WTC11 (cell line): ENCODE results near the gene PACSIN1. TPM values are rescaled to one million over a fixed set of nuclear protein-coding genes. Genes with fewer than 3 reads are reported as not detected.

ENCODE experiments used
- ATAC-seq: fragments of 200-7000 bp; cut with Tn5 transposase; 2 replicates; pipeline ENCODE4 v1.10.0; 2021; ENCODE audit warnings: mild to moderate bottlenecking, moderate library complexity
- CTCF ChIA-PET: fragments of 300-600 bp; sonication (Branson Sonifier 250); formaldehyde crosslinking; loops from one replicate; lab custom pipeline; 2021; ENCODE audit warnings: antibody characterized with exemption; lab: Charles Lee
- POLR2A ChIA-PET: fragments of 350-600 bp; sonication (Branson Sonifier 250); formaldehyde crosslinking; loops from one replicate; lab custom pipeline; 2021; ENCODE audit warnings: antibody characterized with exemption; lab: Charles Lee
- DNase-seq: peaks from one replicate; pipeline ENCODE4 v3.0.0; 2021; ENCODE audit warnings: low spot score
- H3K27ac Mint-ChIP-seq: 2 replicates; pipeline ENCODE4 v1.8.0; 2021; ENCODE audit warnings: mixed read lengths
- H3K27me3 Mint-ChIP-seq: 2 replicates; pipeline ENCODE4 v1.8.0; 2021; ENCODE audit warnings: low read depth, mild to moderate bottlenecking, moderate library complexity, mixed read lengths
- H3K36me3 Mint-ChIP-seq: 2 replicates; pipeline ENCODE4 v1.8.0; 2021; ENCODE audit warnings: mixed read lengths
- H3K4me1 Mint-ChIP-seq: 2 replicates; pipeline ENCODE4 v1.8.0; 2022; ENCODE audit warnings: mixed read lengths
- H3K4me3 Mint-ChIP-seq: 2 replicates; pipeline ENCODE4 v1.8.0; 2021; ENCODE audit warnings: mild to moderate bottlenecking, moderate library complexity, mixed read lengths
- H3K9me3 Mint-ChIP-seq: 2 replicates; pipeline ENCODE4 v1.8.0; 2021; ENCODE audit warnings: mixed read lengths
- CBFB ChIP-seq: sonication (generic); formaldehyde crosslinking; IDR thresholded peaks from 2 replicates; pipeline ENCODE4 v1.8.1; 2022; ENCODE audit warnings: mild to moderate bottlenecking, low read depth, missing genetic modification reagents
- ERG ChIP-seq: fragments of 250-450 bp; sonication (Bioruptor Pico); IDR thresholded peaks from 2 replicates; pipeline ENCODE4 v1.8.0; 2021; ENCODE audit warnings: mild to moderate bottlenecking
- FOXP4 ChIP-seq: sonication (generic); formaldehyde crosslinking; IDR thresholded peaks from 2 replicates; pipeline ENCODE4 v1.8.0; 2022; ENCODE audit warnings: mild to moderate bottlenecking, missing genetic modification reagents
- GTF2I ChIP-seq: fragments of 250-450 bp; sonication (Bioruptor Pico); conservative IDR thresholded peaks from 2 replicates; pipeline ENCODE4 v1.4.0; 2021; ENCODE audit warnings: mild to moderate bottlenecking
- MAX ChIP-seq: sonication (generic); formaldehyde crosslinking; IDR thresholded peaks from 2 replicates; pipeline ENCODE4 v1.8.0; 2022; ENCODE audit warnings: mild to moderate bottlenecking, missing genetic modification reagents
- NFYB ChIP-seq: sonication (generic); formaldehyde crosslinking; conservative IDR thresholded peaks from 2 replicates; pipeline ENCODE4 v1.8.0; 2022; ENCODE audit warnings: low read depth, missing genetic modification reagents
- PRDM15 ChIP-seq: sonication (generic); formaldehyde crosslinking; IDR thresholded peaks from 2 replicates; pipeline ENCODE4 v1.8.0; 2022; ENCODE audit warnings: missing genetic modification reagents
- PRRX2 ChIP-seq: fragments of 250-450 bp; sonication (Bioruptor Pico); IDR thresholded peaks from 2 replicates; pipeline ENCODE4 v1.8.0; 2021; ENCODE audit warnings: mild to moderate bottlenecking
- RELA ChIP-seq: sonication (generic); formaldehyde crosslinking; IDR thresholded peaks from 2 replicates; pipeline ENCODE4 v1.8.1; 2022; ENCODE audit warnings: missing genetic modification reagents, mild to moderate bottlenecking, borderline replicate concordance
- RORB ChIP-seq: fragments of 250-450 bp; sonication (Bioruptor Pico); IDR thresholded peaks from 2 replicates; pipeline ENCODE4 v1.9.0; 2021; ENCODE audit warnings: mild to moderate bottlenecking
- USF1 ChIP-seq: sonication (generic); formaldehyde crosslinking; IDR thresholded peaks from 2 replicates; pipeline ENCODE4 v1.8.0; 2022; ENCODE audit warnings: mild to moderate bottlenecking, missing genetic modification reagents
- USF2 ChIP-seq: sonication (generic); formaldehyde crosslinking; IDR thresholded peaks from 2 replicates; pipeline ENCODE4 v1.8.1; 2023; ENCODE audit warnings: mild to moderate bottlenecking, missing genetic modification reagents, moderate library complexity
- ZNF232 ChIP-seq: sonication (generic); formaldehyde crosslinking; IDR thresholded peaks from 2 replicates; pipeline ENCODE4 v1.8.0; 2022; ENCODE audit warnings: mild to moderate bottlenecking, missing genetic modification reagents
- ZNF532 ChIP-seq: fragments of 250-450 bp; sonication (Bioruptor Pico); IDR thresholded peaks from 2 replicates; pipeline ENCODE4 v1.9.0; 2021; ENCODE audit warnings: mild to moderate bottlenecking, borderline replicate concordance
- ZSCAN18 ChIP-seq: fragments of 250-450 bp; sonication (Bioruptor Pico); IDR thresholded peaks from 2 replicates; pipeline ENCODE4 v2.1.2; 2022; ENCODE audit warnings: mild to moderate bottlenecking, moderate library complexity
- total RNA-seq: library from RNA; stranded (reverse); gene quantifications from 3 replicates; pipeline ENCODE4 v1.2.3, GENCODE V29; 2021

The PACSIN1 gene
- total RNA-seq, 1 experiment from 2014 or later = 12.6 TPM

GRCh38 chr6:34437644-34437970, 28.3 kb upstream of the PACSIN1 start:
- Mint-ChIP-seq H3K4me1 (no peaks in the 10 kb centered on the region), H3K27me3 (no peaks in the 10 kb centered on the region; the same call in 1 of the 2 replicates), H3K36me3 (peaks cover 16% of the 10 kb centered on the region), H3K4me3 (no peak overlapping the region), H3K27ac (no peak overlapping the region), H3K9me3 (peaks cover 30% of the 10 kb centered on the region)
- TF ChIP-seq ZSCAN18 (no peak), ZNF232 (CRISPR knock-in tag) (no peak), ZNF532 (no peak)
- CTCF ChIA-PET = no interaction called here
- POLR2A ChIA-PET = no interaction called here
- no peak for DNase-seq
- no peak for ATAC-seq

- H3K27me3 Mint-ChIP-seq = no peaks in the 10 kb centered on the region; the same call in 1 of the 2 replicates
- ChIA-PET POLR2A (no interaction called here), CTCF (no interaction called here)
- no peaks in the 10 kb centered on the region for H3K4me1 Mint-ChIP-seq
- H3K4me3 Mint-ChIP-seq = no peak overlapping the region
- ATAC-seq (no peak), DNase-seq (no peak)
- peaks cover 16% of the 10 kb centered on the region for H3K36me3 Mint-ChIP-seq
- peaks cover 30% of the 10 kb centered on the region for H3K9me3 Mint-ChIP-seq
- no peak for TF ChIP-seq RORB (CRISPR knock-in tag)
- no peak overlapping the region for H3K27ac Mint-ChIP-seq
Observed at GRCh38 chr6:34438705-34439104, 27.2 kb upstream of the PACSIN1 start.

- POLR2A ChIA-PET = no interaction called here
Observed at GRCh38 chr6:34439442-34439841, 26.4 kb upstream of the PACSIN1 start.

GRCh38 chr6:34441526-34441925, 24.4 kb upstream of the PACSIN1 start:
- H3K9me3 Mint-ChIP-seq = peaks cover 23% of the 10 kb centered on the region
- TF ChIP-seq GTF2I = no peak
- no peak for TF ChIP-seq USF1 (CRISPR knock-in tag)
- no peak for TF ChIP-seq RELA (CRISPR knock-in tag)
- no peak for TF ChIP-seq FOXP4 (CRISPR knock-in tag)
- no peak for TF ChIP-seq PRDM15 (CRISPR knock-in tag)
- TF ChIP-seq USF2 (CRISPR knock-in tag) = no peak
- no peak for TF ChIP-seq PRRX2
- no peak for TF ChIP-seq ERG
- TF ChIP-seq MAX = no peak
- TF ChIP-seq, all 79 proteins: peak for 0
- Mint-ChIP-seq H3K4me3 (no peak overlapping the region), H3K36me3 (peaks cover 13% of the 10 kb centered on the region), H3K4me1 (no peaks in the 10 kb centered on the region), H3K27ac (no peak overlapping the region), H3K27me3 (no peaks in the 10 kb centered on the region; the same call in 1 of the 2 replicates)
- ATAC-seq (no peak), DNase-seq (no peak)
- CTCF ChIA-PET = no interaction called here
- POLR2A ChIA-PET = no interaction called here

More at GRCh38 chr6:34439442-34439841, 26.4 kb upstream of the PACSIN1 start:
- Mint-ChIP-seq H3K36me3 (peaks cover 16% of the 10 kb centered on the region), H3K4me1 (no peaks in the 10 kb centered on the region), H3K9me3 (peaks cover 30% of the 10 kb centered on the region), H3K27ac (no peak overlapping the region), H3K4me3 (no peak overlapping the region), H3K27me3 (no peaks in the 10 kb centered on the region; the same call in 1 of the 2 replicates)
- DNase-seq = no peak
- TF ChIP-seq NFYB (CRISPR knock-in tag) (peak; percentile 42), CBFB (no peak)
- no peak for ATAC-seq
- CTCF ChIA-PET = no interaction called here
